Cardiac muscle cell (in vitro differentiated cells and primary cell): ENCODE data around the gene LHFPL6. TPM values are rescaled to one million over a fixed set of nuclear protein-coding genes. Genes with fewer than 3 reads are reported as not detected.
A peak's percentile ranks its signal among the peaks of the same experiment; 100 is the strongest.

Source experiments
- DNase-seq, 2 donors: peaks; one replicate each; pipeline versions ENCODE4 v3.0.0 to v3.0.0-alpha.2; 2010 to 2017; ENCODE audit warnings: low read depth in 1 of 2, low spot score in 1 of 2
- H3K27ac ChIP-seq: fragments of 200-600 bp; sonication (generic); 2 replicates; pipeline ENCODE4 v1.5.1; 2016
- H3K27me3 ChIP-seq: fragments of 200-600 bp; sonication (generic); 2 replicates; pipeline ENCODE4 v1.6.0; 2016; ENCODE audit warnings: control low read depth
- H3K36me3 ChIP-seq: fragments of 200-600 bp; sonication (generic); 2 replicates; pipeline ENCODE4 v1.5.1; 2016; ENCODE audit warnings: control low read depth
- H3K4me1 ChIP-seq: fragments of 200-600 bp; sonication (generic); 2 replicates; pipeline ENCODE4 v1.8.1; 2017; ENCODE audit warnings: low read depth, mild to moderate bottlenecking, mixed run types
- H3K4me3 ChIP-seq: fragments of 200-600 bp; sonication (generic); 2 replicates; pipeline ENCODE4 v1.5.1; 2016; ENCODE audit warnings: mild to moderate bottlenecking
- H3K9me3 ChIP-seq: fragments of 200-600 bp; sonication (generic); 2 replicates; pipeline ENCODE4 v1.5.1; 2017; ENCODE audit warnings: low read depth, mild to moderate bottlenecking, control low read depth
- CTCF ChIP-seq: IDR thresholded peaks from 2 replicates; pipeline ENCODE4 v1.5.1; 2012; ENCODE audit warnings: low read depth, mild to moderate bottlenecking, low read length
- polyA plus RNA-seq: library from polyadenylated mRNA; unstranded; fragments of >200 nt; fragmentation: Nextera tagmentation; extraction: Ambion mirVana; gene quantifications from 2 replicates; pipeline ENCODE4 v1.2.1, GENCODE V29; 2016
- total RNA-seq: library from RNA; depleted of rRNA; stranded (reverse); fragments of >200 nt; gene quantifications from 2 replicates; pipeline ENCODE4 v1.2.3, GENCODE V29; 2016

The LHFPL6 gene
- total and polyA plus RNA-seq, 2 experiments from 2014 or later, result 10.0 to 19.2 TPM

GRCh38 chr13:39326469-39327171 is 276.4 kb downstream of the LHFPL6 start:
- no peak overlapping the region for H3K27ac ChIP-seq
- no peaks in the 10 kb centered on the region for H3K36me3 ChIP-seq
- TF ChIP-seq CTCF, result no peak
- DNase-seq, result peak in 1 of 2 donors; percentile 20
- no peaks in the 10 kb centered on the region for H3K27me3 ChIP-seq
- H3K9me3 ChIP-seq, result no peaks in the 10 kb centered on the region
- H3K4me3 ChIP-seq, result no peak overlapping the region
- peaks cover 14% of the 10 kb centered on the region for H3K4me1 ChIP-seq

GRCh38 chr13:39324806-39325311 is 278.1 kb downstream of the LHFPL6 start:
- Histone ChIP-seq H3K27ac (no peak overlapping the region), H3K4me3 (no peak overlapping the region), H3K27me3 (no peaks in the 10 kb centered on the region), H3K9me3 (no peaks in the 10 kb centered on the region), H3K36me3 (no peaks in the 10 kb centered on the region), H3K4me1 (peaks cover 14% of the 10 kb centered on the region)
- TF ChIP-seq CTCF, result no peak
- no peak for DNase-seq

GRCh38 chr13:39322836-39323585 is 280.0 kb downstream of the LHFPL6 start:
- Histone ChIP-seq H3K27me3 (no peaks in the 10 kb centered on the region), H3K27ac (peak overlapping the region; percentile 18), H3K4me3 (no peak overlapping the region), H3K4me1 (peaks cover 14% of the 10 kb centered on the region), H3K9me3 (no peaks in the 10 kb centered on the region), H3K36me3 (no peaks in the 10 kb centered on the region)
- peak in 1 of 2 donors; percentile 46 for DNase-seq
- no peak for TF ChIP-seq CTCF

- no peak overlapping the region for H3K4me3 ChIP-seq
- TF ChIP-seq CTCF, result no peak
- H3K4me1 ChIP-seq, result peaks cover 14% of the 10 kb centered on the region
- H3K27ac ChIP-seq, result no peak overlapping the region
- H3K9me3 ChIP-seq, result no peaks in the 10 kb centered on the region
- H3K36me3 ChIP-seq, result no peaks in the 10 kb centered on the region
- DNase-seq, result peak in 1 of 2 donors; percentile 87
- H3K27me3 ChIP-seq, result no peaks in the 10 kb centered on the region
Measured at GRCh38 chr13:39321574-39321973, 281.4 kb downstream of the LHFPL6 start.

- H3K4me1 ChIP-seq, result peaks cover 10% of the 10 kb centered on the region
- H3K36me3 ChIP-seq, result no peaks in the 10 kb centered on the region
- no peaks in the 10 kb centered on the region for H3K27me3 ChIP-seq
- H3K27ac ChIP-seq, result no peak overlapping the region
- no peak for TF ChIP-seq CTCF
- no peak overlapping the region for H3K4me3 ChIP-seq
- DNase-seq, result no peak
- no peaks in the 10 kb centered on the region for H3K9me3 ChIP-seq
Measured at GRCh38 chr13:39318161-39318560, 284.8 kb downstream of the LHFPL6 start.
